ENCODE data around the gene CNTNAP5. TPM values are rescaled to one million over a fixed set of nuclear protein-coding genes. Genes with fewer than 3 reads are reported as not detected.

The CNTNAP5 gene
- total and polyA plus RNA-seq, 2 donors (not counting 3 experiments of a cell fraction or from before 2014, with no cell fraction given), result not detected

DNA sequence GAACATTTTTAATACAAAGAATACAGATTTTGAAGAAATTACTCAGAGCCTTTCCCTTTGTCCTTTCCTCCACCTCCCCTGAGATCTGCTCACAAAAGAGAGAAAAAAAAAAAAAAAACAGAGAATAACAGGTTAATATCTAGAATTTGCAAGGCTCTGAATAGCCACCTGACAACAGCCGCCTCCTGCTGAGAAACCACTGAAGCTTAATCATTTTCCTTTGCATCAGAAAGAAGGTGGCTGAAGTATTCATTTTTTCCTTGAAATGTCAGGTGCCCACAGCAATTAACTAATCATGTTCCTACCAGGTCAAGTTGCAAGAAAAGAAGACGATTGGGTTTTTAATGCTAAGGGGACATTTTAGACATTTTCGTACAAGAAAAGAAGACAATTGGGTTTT is 21.2 kb downstream of the CNTNAP5 start:
- CTCF ChIA-PET, result no interaction called here

More for the DNA sequence above, 21.2 kb downstream of the CNTNAP5 start:
- H3K27ac ChIP-seq (ENCODE audit: insufficient read depth, low read depth, low read length), result no peak overlapping the region
- dilution Hi-C loops (cut with MboI; ENCODE audit: extremely low pct_ligation_motif_present, low sequenced_read_pairs), result no loop called here
- H3K9me1 ChIP-seq (replicated peaks; ENCODE audit: control insufficient read depth, extremely low read depth, insufficient read depth, low read length), result no peaks in the 10 kb centered on the region
- H3K79me2 ChIP-seq (ENCODE audit: control insufficient read depth, insufficient read depth, low read length), result no peaks in the 10 kb centered on the region
- H4K20me1 ChIP-seq (replicated peaks; ENCODE audit: control insufficient read depth, extremely low read depth, insufficient read depth, low read length), result no peaks in the 10 kb centered on the region
- no peaks in the 10 kb centered on the region for H3K4me1 ChIP-seq (ENCODE audit: control insufficient read depth, extremely low read depth, insufficient read depth, low read length)
- no peak overlapping the region for H3K9ac ChIP-seq (replicated peaks; ENCODE audit: extremely low read depth, insufficient read depth, low read length)
- no peaks in the 10 kb centered on the region for H3K27me3 ChIP-seq (ENCODE audit: control insufficient read depth in 2 of 2, insufficient read depth in 2 of 2, low read length in 2 of 2)
- H3K4me2 ChIP-seq (ENCODE audit: insufficient read depth, low read length), result no peak overlapping the region
- POLR2A ChIA-PET, result no interaction called here
- H3K36me3 ChIP-seq (ENCODE audit: control insufficient read depth in 2 of 2, extremely low read depth in 1 of 2, insufficient read depth in 2 of 2, low read length in 2 of 2), result no peaks in the 10 kb centered on the region
- no peak overlapping the region for H2AFZ ChIP-seq (ENCODE audit: low read depth, low read length)
- FAIRE-seq (no peak), DNase-seq (ENCODE audit: low read depth, low spot score) (no peak)
- H3K9me3 ChIP-seq (replicated peaks; ENCODE audit: control insufficient read depth, insufficient read depth, low read length), result peaks cover 4% of the 10 kb centered on the region
- intact Hi-C loops (cut with micrococcal nuclease), result no loop called here
- H3K4me3 ChIP-seq (replicated peaks in 1 of 3; ENCODE audit: insufficient read depth in 1 of 3, low read depth in 1 of 3, low read length in 3 of 3), result no peak overlapping the region
- no peak for TF ChIP-seq GATA2 (IDR thresholded peaks at IDR 0.05; ENCODE audit: insufficient read depth, insufficient read length, low read depth, low read length)
- no peak for TF ChIP-seq EZH2 (IDR thresholded peaks at IDR 0.05; ENCODE audit: borderline replicate concordance, low read depth, low read length, severe bottlenecking)
- no peak for TF ChIP-seq JUN (IDR thresholded peaks at IDR 0.05; ENCODE audit: borderline replicate concordance, insufficient read depth, insufficient read length, low read depth)
- no peak for TF ChIP-seq MYC (IDR thresholded peaks at IDR 0.05; ENCODE audit: low read depth, low read length)
- TF ChIP-seq, protein P1, sequence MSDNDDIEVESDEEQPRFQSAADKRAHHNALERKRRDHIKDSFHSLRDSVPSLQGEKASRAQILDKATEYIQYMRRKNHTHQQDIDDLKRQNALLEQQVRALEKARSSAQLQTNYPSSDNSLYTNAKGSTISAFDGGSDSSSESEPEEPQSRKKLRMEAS (IDR thresholded peaks at IDR 0.05; ENCODE audit: insufficient read depth, insufficient read length), result no peak
- TF ChIP-seq POLR2AphosphoS5 (IDR thresholded peaks at IDR 0.05; ENCODE audit: insufficient read depth, low read depth, low read length), result no peak
- no peak for TF ChIP-seq POLR2A (IDR thresholded peaks at IDR 0.05; ENCODE audit: low read depth, low read length)
- no peak for TF ChIP-seq FOS (IDR thresholded peaks at IDR 0.05; ENCODE audit: borderline replicate concordance, insufficient read depth, low read length)
- TF ChIP-seq, protein P2, sequence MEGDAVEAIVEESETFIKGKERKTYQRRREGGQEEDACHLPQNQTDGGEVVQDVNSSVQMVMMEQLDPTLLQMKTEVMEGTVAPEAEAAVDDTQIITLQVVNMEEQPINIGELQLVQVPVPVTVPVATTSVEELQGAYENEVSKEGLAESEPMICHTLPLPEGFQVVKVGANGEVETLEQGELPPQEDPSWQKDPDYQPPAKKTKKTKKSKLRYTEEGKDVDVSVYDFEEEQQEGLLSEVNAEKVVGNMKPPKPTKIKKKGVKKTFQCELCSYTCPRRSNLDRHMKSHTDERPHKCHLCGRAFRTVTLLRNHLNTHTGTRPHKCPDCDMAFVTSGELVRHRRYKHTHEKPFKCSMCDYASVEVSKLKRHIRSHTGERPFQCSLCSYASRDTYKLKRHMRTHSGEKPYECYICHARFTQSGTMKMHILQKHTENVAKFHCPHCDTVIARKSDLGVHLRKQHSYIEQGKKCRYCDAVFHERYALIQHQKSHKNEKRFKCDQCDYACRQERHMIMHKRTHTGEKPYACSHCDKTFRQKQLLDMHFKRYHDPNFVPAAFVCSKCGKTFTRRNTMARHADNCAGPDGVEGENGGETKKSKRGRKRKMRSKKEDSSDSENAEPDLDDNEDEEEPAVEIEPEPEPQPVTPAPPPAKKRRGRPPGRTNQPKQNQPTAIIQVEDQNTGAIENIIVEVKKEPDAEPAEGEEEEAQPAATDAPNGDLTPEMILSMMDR (IDR thresholded peaks at IDR 0.05; ENCODE audit: extremely low read depth in 1 of 2, insufficient read depth in 1 of 2, low read depth in 1 of 2, low read length in 2 of 2), result no peak
- no TSS peak for BruUV-seq (replicated peaks)

Measured in endothelial cell of umbilical vein (primary cell).